ENCODE measurements around the gene LRRTM3.

Gene LRRTM3

DNA sequence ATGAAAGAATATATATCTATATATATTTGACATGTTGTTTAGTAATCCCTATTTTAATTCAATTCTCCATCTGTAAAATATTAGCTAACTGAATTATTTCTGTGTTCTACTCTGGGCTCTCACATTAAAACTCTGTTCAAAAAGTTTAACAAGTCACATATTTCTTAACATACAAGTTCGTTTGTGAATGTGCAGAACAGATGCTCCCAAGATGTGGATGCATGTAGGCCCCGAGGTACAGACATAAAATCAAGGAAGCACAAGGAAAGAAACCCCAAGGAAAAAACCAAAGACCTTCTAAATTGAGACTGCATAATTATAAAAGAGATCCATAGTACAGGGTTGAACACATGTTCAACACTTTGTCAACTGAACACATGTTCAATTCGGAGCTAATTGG lies 175.1 kb downstream of the LRRTM3 start:
- DNase-seq (ENCODE audit: low spot score) = no peak
- TF ChIP-seq, protein P1, sequence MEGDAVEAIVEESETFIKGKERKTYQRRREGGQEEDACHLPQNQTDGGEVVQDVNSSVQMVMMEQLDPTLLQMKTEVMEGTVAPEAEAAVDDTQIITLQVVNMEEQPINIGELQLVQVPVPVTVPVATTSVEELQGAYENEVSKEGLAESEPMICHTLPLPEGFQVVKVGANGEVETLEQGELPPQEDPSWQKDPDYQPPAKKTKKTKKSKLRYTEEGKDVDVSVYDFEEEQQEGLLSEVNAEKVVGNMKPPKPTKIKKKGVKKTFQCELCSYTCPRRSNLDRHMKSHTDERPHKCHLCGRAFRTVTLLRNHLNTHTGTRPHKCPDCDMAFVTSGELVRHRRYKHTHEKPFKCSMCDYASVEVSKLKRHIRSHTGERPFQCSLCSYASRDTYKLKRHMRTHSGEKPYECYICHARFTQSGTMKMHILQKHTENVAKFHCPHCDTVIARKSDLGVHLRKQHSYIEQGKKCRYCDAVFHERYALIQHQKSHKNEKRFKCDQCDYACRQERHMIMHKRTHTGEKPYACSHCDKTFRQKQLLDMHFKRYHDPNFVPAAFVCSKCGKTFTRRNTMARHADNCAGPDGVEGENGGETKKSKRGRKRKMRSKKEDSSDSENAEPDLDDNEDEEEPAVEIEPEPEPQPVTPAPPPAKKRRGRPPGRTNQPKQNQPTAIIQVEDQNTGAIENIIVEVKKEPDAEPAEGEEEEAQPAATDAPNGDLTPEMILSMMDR (conservative IDR thresholded peaks at IDR 0.05; ENCODE audit: low read depth) = no peak
- ChIA-PET POLR2A (ENCODE audit: low non-redundant PET) (no interaction called here), CTCF (no interaction called here)
- no peak overlapping the region for H3K27ac ChIP-seq

DNA sequence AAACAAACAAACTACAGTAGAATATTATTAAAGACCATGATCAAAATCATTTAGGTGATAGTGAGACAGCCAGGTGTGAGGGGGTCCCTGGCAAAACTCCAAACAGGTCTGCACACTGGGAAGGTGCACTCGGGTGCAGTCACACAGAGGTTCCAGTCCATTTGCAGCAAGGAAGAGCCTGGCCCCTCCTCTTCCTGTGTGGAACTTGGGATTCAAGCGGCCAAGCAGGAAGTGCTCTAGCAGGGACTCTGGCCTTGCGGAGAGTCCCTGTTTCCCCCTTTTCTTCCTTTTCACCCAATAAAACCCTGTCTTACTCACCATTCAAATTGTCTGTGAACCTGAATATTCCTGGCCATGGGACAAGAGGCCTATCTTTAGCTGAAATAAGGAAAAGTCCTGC lies 181.8 kb downstream of the LRRTM3 start:
- POLR2A ChIA-PET (ENCODE audit: low non-redundant PET) = no interaction called here
- no peak for DNase-seq (ENCODE audit: low spot score)
- CTCF ChIA-PET = no interaction called here

DNA sequence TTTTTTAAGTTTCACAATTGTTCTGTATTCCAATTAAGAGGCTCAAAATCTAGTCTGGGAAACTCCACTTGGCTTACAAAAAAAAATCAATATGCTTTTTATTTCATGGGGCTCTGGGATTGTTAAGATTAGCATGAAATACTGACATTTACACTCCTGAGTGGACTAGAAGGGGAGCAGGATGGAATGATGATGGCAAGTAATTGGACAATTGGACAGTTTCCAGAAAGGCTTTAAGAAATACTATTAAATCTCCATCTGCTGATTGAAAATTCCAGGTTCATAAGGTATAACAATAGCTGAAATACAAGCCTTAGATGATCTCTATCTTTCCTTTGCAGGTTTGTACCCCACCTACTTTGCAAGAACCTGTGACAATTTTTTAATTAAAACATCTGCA lies 184.4 kb downstream of the LRRTM3 start:
- TF ChIP-seq, protein P1 (conservative IDR thresholded peaks at IDR 0.05; ENCODE audit: low read depth) = no peak
- no peak for DNase-seq (ENCODE audit: low spot score)
- ChIA-PET CTCF (no interaction called here), POLR2A (ENCODE audit: low non-redundant PET) (no interaction called here)
- no peak overlapping the region for H3K27ac ChIP-seq

More for the DNA sequence above, 181.8 kb downstream of the LRRTM3 start:
- TF ChIP-seq, protein P1 (conservative IDR thresholded peaks at IDR 0.05; ENCODE audit: low read depth) = no peak
- H3K27ac ChIP-seq = no peak overlapping the region

DNA sequence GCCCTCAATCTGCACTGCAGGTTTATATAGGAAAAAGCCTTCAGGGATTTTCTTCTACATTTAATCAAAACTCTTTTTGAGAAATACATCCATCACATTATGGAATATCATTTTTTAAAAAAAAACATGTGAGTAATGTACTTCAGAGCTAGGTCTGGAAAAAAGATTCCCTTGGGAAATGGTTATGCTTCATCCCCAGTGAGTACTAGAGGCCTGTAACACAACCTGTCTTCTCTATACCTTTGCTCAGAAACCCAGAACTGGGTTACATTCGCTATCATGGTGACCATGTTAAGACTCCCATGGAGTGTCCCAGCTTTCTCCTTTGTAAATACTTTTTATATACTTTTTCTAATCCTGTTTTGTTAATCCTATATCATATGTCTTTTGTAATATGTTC lies 186.9 kb downstream of the LRRTM3 start:
- H3K27ac ChIP-seq = no peak overlapping the region
- CTCF ChIA-PET = no interaction called here
- DNase-seq (ENCODE audit: low spot score) = no peak
- POLR2A ChIA-PET (ENCODE audit: low non-redundant PET) = no interaction called here
- TF ChIP-seq, protein P1 (conservative IDR thresholded peaks at IDR 0.05; ENCODE audit: low read depth) = no peak

DNA sequence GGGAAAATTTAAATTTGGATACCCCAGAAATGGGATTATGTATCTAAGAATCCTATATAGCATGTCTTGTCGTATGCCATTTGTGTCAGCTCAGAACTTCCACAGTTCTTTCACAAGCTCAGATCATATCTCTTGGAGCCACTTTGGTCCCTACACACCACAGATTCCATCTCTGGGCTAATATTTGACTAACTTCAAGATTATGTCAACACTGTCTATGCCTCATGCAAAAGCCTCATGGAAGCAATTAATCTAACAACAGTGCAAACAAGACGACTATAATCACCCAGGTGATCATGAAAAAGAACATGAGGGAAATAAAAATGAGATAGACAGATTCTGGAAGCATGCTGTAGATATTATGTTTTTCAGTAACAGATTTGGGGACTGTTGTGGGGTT lies 189.1 kb downstream of the LRRTM3 start:
- ChIA-PET POLR2A (ENCODE audit: low non-redundant PET) (no interaction called here), CTCF (no interaction called here)
- no peak overlapping the region for H3K27ac ChIP-seq
- DNase-seq (ENCODE audit: low spot score) = no peak
- TF ChIP-seq, protein P1 (conservative IDR thresholded peaks at IDR 0.05; ENCODE audit: low read depth) = no peak

DNA sequence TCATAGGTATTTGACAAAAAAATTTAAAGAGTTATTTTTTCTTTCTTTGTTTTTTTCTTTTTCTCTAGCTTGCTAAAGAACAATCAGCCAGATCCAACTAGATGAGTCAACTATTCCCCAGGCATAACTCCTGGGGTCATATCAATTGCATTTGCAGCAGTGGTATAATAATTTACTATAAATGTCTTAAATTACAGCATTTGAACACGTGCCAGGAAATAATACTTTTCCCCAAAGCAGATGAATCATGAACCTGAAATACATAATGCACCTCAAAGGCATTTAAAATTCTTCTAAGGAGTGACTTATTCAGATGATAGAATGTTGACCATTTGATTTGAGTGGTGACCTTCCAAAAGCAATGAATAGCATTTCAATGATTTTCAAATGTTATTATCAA lies 190.1 kb downstream of the LRRTM3 start:
- H3K27ac ChIP-seq = no peak overlapping the region
- TF ChIP-seq, protein P1 (conservative IDR thresholded peaks at IDR 0.05; ENCODE audit: low read depth) = no peak
- CTCF ChIA-PET = interaction anchor here (0.7 kb wide), 1 partner anchor 330 kb away, joined by 4 read pairs; no protein-coding TSS in a partner anchor
- POLR2A ChIA-PET (ENCODE audit: low non-redundant PET) = no interaction called here
- peak; percentile 45 for DNase-seq (ENCODE audit: low spot score)

DNA sequence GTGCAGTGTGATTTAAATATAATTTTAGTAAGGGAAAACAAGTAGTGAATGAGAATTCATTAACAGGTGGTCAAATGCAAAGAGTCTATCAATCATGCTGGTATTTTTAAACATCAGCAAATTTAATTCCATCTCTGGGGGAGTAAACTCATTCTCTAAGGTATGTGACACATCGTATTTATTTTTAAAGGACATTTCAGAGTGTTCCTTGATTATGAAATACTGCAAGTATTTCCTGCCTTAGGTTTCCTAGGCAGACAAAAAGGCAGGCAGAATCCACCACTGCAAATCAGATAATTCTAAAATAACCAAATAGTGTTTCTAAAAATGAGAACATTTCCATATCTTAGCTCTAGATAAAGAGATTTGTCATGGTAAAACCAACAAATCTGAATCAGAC lies 193.8 kb downstream of the LRRTM3 start:
- H3K27ac ChIP-seq = no peak overlapping the region

More for the DNA sequence above, 193.8 kb downstream of the LRRTM3 start:
- ChIA-PET POLR2A (ENCODE audit: low non-redundant PET) (no interaction called here), CTCF (no interaction called here)
- TF ChIP-seq, protein P1 (conservative IDR thresholded peaks at IDR 0.05; ENCODE audit: low read depth) = no peak
- DNase-seq (ENCODE audit: low spot score) = no peak

Measured in RWPE1 (cell line).